ENCODE results near the gene AGRP.

Gene AGRP

DNA sequence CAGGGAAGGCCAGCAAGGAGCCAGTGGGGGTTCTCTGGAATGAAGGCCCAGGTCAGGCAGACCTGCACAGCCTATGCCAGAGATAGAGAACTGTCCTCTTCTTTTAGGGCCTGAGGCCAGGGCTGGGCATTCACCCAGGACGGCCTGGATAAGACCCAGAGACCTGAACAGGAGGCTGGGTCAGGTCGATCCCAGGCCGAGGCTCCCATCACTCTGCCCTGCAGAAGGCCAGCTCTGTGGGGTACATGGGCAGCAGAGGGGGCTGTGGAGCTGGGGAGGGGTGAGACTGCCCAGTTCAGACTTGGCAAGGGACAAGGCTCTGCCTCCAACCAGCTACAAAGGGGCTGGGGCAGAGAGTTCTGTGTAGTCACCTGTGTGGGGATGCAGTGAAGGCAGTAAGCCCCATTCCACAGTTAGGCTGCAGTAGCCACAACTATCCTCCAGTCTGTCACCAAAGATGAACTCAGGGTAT lies 37.9 kb downstream of the AGRP start:
- DNase-seq (ENCODE audit: low read depth, low spot score): no peak

DNA sequence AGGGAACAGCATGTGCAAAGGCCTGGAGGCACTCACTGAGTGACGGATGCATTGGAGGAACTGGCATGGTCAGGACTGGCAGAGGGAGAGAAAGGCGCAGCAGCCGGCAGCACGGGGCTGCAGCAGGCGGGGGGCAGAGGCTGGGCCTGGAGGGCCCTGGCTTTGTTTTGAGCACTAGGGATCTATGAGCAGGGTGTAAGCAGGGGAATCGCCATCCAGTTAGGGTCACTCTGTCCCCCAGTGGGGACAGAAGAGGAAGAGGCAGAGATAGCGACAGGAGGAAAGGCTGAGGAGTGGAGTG lies 38.3 kb downstream of the AGRP start:
- no peak for DNase-seq (ENCODE audit: low read depth, low spot score)

DNA sequence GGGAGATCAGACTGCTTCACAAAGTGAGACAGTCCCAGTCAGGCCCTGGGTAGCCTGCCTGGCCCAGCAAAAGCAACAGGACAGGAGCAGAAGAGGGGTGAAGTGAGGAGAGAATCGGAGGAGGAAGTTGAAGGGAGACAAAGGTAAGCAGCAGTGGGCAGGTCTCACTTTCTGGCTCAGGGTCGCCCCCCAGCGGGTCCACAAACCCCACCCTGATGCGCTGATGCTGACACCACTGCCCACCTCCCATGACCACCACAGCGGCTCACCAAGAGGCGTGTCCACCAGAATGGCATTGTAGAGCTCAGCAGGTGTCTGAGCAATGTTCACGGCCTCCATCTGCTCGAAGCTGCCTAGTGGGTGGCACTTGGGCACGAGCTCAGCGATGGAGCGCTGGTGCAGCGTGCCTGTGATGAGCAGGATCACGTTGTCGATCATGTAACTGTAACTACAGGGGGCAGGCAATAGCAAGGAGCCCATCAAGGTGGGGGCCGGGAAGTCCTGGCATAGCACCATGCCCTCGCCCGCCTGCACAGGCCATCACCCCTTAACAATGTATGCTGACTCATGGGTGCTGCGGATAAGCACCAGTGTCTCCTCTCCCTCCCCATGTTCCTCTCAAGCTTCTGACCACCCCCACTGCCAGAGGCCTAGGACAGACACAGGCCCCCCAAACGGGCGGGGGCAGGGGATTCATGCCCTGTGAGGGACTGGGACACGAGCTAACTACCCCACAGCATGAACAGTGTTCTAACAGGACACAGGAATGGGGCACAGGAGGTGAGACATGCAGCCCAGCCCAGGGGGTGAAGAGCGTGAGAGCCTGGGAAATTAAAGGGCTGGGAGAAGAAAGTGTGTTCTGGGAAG lies 38.9 kb downstream of the AGRP start:
- DNase-seq (ENCODE audit: low read depth, low spot score): peak; percentile 36

DNA sequence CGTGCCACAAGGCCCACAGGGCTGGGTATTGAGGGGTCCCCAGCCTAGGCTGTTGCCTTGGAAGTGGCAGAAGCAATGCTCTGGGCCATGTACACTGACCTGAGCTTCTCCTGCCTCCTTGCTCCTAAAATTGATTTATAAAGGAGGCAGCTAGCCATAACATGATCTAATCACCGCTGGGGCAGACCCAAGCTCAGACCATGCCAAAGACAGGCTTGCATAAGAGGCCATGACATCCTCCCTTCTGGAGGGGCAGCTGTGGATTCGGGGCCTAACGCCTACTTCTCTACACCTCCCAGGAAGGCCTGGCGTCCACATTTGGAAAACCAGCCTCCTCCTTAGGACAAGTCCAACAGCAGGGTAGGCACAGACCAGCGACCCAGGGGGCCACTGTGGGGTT lies 40.1 kb downstream of the AGRP start:
- DNase-seq (ENCODE audit: low read depth, low spot score): no peak

DNA sequence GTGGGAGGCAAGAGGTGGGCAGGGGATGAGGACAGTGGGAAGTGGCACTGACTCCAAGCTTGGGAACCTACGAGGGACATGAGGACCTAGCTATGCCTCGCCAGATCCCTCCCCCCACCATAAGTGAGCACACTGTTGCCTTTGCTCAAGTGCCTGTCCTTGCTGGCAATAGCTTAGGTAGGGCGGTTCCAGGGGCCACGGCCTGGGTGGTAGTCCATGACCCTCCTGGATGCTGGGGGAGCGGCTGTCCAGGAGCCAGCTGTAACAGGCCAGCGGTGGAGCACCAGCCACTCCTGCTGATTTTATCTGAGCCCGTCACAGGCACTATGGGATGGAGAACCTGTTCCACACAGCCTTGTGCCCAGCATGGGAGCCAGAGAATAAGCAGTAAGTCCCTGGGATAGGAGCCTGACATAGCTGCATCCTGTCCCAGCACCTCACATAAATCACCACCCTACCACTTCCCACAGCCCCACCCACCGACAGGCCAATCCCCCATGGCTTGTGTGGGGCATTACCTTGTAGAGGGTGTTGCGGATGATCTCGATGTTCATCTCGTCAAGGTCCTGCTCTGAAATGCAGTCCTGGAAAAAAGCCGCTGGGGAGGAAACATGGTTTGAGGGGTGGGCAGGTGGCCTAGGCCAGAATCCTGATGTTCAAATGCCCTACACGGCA lies 40.6 kb downstream of the AGRP start:
- DNase-seq (ENCODE audit: low read depth, low spot score): no peak

DNA sequence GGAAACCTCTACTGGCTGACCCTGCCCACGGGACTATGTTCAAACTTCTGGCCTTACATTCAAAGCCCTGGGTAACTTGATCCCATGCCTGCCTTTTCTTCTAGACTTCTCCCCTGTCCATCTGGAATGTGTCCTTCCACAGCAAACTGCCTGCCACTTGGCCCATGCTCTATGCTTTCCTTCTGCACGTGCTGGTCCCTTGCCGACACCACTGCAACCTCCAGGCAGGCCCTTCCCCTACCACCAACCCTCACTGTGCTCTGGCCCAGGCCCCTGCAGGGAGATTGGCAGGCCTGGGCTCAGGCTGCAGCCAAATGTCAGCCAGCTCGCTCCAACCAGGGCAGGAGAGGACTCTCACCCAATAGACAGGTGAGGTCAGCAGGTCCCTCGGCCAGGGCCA lies 41.4 kb downstream of the AGRP start:
- DNase-seq (ENCODE audit: low read depth, low spot score): no peak

DNA sequence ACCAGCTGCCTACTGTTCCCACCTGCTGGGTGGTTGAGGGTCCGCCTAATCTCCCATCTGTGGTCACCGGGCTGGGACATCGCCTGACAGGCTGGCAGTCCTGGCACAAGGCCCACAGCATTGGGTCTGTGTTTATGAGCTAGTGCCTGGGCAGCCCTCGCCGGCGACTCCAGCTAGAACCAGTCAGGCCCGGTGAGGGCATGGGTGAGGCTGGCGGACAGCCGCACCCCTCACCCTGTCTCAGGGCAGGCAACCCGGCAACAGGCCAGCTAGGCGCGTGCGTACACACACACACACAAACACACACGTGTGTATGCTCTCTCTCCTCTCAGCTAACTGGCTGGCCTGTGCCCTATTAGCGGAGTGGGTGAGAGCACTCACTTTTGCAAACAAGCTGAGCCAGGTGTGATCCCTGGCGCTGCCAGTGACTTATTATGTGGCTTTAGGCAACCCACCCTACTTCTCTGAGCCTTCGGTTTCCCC lies 42.0 kb downstream of the AGRP start:
- no peak for DNase-seq (ENCODE audit: low read depth, low spot score)

DNA sequence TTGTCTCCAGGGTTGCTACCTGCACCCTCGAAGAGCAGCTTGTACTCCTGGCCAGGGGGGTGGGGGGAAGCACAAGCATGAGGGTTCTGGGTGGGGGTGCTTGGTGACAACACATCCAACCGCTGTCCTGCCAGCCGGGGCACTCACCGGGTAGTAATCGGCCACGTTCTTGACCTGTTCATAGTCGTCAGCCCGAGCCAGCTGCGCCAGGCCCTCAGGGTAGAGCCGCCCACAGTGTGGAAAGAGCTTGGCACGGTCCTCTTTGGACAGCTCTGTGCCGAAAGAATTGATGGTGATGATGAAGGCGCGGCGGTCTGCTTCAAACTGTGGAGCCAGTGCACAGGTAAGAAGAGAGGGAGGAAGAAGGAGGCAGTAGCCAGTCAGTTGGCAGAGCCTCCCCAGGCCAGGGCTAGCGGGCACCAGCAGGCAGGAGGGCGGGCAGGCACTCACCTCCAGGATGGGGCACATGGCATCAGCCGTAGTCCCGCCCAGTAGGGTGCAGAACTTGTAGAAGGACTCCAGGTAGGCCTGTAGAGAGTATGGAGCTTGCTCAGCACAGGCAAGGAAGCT lies 44.4 kb downstream of the AGRP start:
- DNase-seq (ENCODE audit: low read depth, low spot score): no peak

DNA sequence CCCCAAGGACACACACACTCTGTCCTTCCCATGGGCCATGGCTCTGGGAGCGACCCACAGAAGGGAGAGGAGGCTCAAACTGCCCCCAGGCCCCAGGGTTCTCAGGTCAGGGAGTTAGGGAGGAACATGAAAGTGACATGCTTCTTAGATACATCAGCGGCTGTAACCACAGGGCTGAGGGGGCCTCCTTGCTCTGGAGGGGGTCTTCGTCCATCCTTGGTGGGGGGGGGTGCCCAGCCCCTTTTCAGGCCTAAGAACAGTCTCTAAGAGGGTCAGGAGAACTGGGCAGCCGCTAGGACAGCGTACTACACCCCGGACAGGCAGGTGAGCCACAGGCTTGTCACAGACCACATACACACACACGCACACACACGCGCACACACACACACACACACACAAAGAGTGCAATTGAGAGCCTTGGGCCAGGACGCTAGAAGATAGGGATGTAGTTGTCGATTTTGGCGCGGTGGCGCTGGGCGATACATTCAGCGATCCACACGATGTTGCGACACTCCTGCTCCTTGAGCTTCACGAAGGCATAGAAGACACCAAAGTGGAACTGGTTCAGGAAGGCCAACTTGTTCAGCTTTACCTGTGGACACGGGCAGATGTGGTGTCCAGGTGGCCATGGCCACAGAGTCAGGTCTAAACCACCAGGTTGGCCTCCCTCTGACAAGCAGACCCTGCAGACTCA lies 45.1 kb downstream of the AGRP start:
- DNase-seq (ENCODE audit: low read depth, low spot score): no peak

DNA sequence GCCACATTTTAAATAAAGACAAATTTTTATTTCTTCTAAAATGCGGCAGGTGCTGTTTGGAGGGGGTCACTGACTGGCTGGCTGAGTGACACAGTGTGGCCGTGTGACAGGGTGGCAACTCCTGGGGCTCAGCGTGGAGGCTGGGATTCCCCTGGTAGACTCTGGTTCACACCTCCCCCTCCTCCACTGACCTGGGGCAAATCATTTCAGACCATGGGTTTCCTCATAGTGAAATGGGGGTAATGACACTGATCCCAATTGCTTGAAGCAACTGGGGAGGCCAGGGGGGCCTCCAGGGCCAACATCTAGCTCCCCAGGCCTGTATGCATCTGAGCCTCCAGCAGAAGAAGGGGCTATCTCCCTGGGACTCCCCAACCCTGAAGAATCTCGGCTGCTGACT lies 45.8 kb downstream of the AGRP start:
- DNase-seq (ENCODE audit: low read depth, low spot score): no peak

DNA sequence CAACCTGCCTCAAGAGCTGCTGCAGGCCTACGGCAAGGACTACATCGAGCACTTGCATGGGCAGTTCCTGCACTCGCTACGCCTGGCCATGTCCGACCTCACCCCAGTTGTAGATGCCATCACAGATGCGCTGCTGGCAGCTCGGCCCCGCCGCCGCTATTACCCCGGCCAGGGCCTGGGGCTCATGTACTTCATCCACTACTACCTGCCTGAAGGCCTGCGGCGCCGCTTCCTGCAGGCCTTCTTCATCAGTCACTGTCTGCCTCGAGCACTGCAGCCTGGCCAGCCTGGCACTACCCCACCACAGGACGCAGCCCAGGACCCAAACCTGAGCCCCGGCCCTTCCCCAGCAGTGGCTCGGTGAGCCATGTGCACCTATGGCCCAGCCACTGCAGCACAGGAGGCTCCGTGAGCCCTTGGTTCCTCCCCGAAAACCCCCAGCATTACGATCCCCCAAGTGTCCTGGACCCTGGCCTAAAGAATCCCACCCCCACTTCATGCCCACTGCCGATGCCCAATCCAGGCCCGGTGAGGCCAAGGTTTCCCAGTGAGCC lies 46.6 kb downstream of the AGRP start:
- DNase-seq (ENCODE audit: low read depth, low spot score): no peak

DNA sequence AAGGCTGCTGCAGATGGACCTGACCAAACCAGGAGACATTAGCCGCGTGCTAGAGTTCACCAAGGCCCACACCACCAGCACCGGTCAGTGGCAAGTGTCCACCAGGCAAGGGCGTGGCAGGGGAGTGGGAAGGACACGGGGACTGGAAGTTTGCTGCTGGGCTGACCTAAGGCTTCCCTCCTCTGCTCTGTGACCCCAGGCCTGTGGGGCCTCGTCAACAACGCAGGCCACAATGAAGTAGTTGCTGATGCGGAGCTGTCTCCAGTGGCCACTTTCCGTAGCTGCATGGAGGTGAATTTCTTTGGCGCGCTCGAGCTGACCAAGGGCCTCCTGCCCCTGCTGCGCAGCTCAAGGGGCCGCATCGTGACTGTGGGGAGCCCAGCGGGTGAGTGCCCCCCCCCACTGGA lies 47.6 kb downstream of the AGRP start:
- no peak for DNase-seq (ENCODE audit: low read depth, low spot score)

DNA sequence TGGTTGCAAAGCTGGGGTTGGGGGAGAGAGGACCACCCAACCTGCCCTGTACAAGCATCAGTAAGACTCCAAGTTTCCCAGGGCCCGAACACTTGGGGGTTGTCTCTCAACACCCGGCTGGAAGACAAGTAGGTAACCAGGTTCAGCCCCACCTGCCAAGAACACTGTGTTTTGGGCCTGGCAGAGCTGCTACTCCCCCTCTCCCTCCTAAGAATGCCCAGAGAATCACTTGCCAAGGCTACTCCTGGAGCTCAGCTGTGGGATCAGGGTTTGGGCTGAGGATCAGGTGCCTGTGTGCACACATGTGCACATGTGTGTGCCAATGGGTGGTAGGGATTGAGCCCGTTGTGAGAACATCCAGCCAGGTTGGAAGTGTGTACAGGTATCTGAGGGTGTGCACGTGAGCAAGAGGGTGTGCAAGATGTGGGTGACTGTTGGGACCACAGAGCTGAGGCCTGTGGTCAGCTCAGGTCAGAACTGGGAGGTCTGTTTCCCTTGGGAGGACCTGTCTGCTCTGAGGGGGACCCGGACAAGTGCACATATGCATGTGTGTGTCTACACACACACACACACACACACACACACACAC lies 50.1 kb downstream of the AGRP start:
- no peak for DNase-seq (ENCODE audit: low read depth, low spot score)
